Measurements from ENCODE around the gene PNLIPRP3. TPM values are rescaled to one million over a fixed set of nuclear protein-coding genes. Genes with fewer than 3 reads are reported as not detected.

Gene PNLIPRP3
- total RNA-seq, 4 donors from 2014 or later: 0.40 TPM; not detected in 3

DNA sequence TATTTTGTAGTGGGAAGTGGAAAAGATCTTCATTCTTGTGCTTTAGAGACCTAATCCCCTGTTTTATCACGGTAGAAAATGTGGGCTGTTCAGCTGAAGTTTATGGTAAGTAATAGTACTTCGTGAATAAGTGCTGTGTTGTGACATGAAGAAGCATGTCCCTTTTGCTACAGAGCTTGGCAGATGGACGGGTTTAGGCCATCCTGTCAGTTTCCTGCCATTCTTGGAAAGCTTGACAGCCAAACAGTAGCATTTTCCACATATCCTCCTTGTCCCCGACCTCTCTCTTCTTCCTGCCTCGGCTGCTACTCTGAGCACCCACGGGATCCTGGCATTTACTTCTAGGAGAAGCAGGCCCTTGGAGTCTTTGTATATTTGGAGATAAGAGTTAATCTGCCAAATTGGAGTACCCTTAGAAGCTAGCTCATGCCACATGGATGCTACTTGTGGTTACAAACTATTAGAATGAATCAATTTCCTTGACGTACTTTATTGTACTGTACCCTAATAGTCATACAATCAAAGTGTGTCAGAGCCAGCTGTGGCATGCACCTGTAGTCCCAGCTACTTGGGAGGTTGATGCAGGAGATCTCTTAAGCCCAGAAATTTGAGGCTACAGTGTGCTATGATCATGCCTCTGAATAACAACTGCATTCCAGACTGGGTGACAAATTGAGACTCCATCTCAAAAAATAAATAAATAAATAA is 39.2 kb downstream of the PNLIPRP3 start:
- DNase-seq: no peak
- H3K4me1 ChIP-seq: no peaks in the 10 kb centered on the region
- no peaks in the 10 kb centered on the region for H3K36me3 ChIP-seq
- TF ChIP-seq POLR2A (IDR thresholded peaks at IDR 0.05): no peak
- TF ChIP-seq, protein P1, sequence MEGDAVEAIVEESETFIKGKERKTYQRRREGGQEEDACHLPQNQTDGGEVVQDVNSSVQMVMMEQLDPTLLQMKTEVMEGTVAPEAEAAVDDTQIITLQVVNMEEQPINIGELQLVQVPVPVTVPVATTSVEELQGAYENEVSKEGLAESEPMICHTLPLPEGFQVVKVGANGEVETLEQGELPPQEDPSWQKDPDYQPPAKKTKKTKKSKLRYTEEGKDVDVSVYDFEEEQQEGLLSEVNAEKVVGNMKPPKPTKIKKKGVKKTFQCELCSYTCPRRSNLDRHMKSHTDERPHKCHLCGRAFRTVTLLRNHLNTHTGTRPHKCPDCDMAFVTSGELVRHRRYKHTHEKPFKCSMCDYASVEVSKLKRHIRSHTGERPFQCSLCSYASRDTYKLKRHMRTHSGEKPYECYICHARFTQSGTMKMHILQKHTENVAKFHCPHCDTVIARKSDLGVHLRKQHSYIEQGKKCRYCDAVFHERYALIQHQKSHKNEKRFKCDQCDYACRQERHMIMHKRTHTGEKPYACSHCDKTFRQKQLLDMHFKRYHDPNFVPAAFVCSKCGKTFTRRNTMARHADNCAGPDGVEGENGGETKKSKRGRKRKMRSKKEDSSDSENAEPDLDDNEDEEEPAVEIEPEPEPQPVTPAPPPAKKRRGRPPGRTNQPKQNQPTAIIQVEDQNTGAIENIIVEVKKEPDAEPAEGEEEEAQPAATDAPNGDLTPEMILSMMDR (IDR thresholded peaks at IDR 0.05): no peak
- H3K27ac ChIP-seq: no peak overlapping the region
- H3K9me3 ChIP-seq: no peaks in the 10 kb centered on the region
- no peaks in the 10 kb centered on the region for H3K27me3 ChIP-seq
- no peak overlapping the region for H3K4me3 ChIP-seq

DNA sequence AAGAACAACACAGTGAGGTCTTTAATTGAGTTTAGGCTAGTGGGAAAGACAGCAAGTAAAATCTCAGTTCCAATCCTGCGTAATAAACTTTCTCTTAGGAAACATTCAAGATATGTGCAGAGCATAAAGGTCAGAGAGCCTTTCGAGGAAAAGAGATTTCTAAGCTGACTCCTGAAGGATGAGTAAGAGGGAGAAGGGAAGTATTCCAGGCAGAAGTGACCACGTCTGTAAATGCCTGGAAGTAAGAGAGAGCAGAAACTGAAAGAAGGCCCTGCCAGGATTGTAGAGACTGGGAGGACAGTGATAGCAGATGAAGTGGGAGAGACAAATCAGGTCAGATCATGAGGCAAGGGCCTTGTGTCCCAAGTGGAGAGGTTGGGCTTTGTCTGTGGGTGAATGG is 41.8 kb downstream of the PNLIPRP3 start:
- H3K27ac ChIP-seq: no peak overlapping the region
- no peaks in the 10 kb centered on the region for H3K27me3 ChIP-seq
- no peak for TF ChIP-seq POLR2A (IDR thresholded peaks at IDR 0.05)
- TF ChIP-seq, protein P1 (IDR thresholded peaks at IDR 0.05): no peak
- H3K4me1 ChIP-seq: no peaks in the 10 kb centered on the region
- no peaks in the 10 kb centered on the region for H3K9me3 ChIP-seq
- no peaks in the 10 kb centered on the region for H3K36me3 ChIP-seq
- DNase-seq: no peak
- H3K4me3 ChIP-seq: no peak overlapping the region

DNA sequence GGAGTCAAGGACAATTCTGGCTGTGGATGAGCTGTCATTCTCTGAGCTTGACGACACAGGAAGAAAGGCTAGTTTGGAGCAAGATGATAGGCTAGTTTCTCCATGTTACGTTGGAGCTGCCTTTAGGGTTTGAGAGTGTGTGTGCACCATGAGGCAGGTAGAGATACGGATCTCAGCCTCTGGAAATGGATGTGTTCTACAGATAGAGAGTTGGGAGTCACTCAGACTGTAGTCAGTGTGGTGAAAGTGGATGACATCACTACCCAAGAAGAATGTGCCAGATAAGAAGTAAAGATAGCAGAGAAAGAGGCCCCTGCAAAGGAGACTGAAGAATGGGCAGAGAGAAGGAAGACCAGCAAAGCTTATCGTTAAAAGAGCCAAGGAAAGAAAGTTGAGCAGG is 42.4 kb downstream of the PNLIPRP3 start:
- no peak overlapping the region for H3K4me3 ChIP-seq
- no peak overlapping the region for H3K27ac ChIP-seq
- H3K9me3 ChIP-seq: no peaks in the 10 kb centered on the region
- H3K36me3 ChIP-seq: no peaks in the 10 kb centered on the region
- H3K4me1 ChIP-seq: no peaks in the 10 kb centered on the region
- no peak for DNase-seq
- H3K27me3 ChIP-seq: no peaks in the 10 kb centered on the region
- TF ChIP-seq, protein P1 (IDR thresholded peaks at IDR 0.05): no peak
- no peak for TF ChIP-seq POLR2A (IDR thresholded peaks at IDR 0.05)

DNA sequence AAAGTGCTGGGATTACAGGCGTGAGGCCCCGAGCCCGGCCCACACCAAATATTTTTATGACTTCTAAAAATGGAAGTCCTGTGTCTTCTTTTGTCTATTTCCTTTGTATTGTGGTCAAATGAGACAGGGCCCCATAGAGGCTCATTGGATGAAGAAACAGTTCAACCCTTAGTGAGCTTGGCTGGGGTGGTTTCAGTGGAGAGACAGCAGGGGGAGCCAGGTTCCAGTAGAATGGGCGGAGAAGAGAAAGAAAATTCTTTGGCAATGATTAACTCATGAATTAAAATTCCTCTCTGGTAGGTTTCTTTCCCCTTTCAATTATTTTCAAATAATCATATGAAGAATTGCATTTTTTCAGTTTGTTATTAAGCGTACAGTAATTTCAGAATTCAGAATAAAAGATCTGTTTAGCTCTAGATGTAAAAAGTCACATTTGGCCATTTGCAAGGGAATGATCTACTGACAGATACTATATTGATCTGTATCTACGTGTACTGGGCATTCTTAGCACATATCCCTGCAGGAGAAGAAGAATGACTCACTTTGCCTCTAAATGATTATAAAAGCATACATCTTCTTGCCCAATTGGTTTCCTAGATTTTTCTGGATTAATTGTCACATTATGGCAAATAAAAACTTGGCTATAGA is 43.2 kb downstream of the PNLIPRP3 start:
- Histone ChIP-seq H3K27me3 (no peaks in the 10 kb centered on the region), H3K27ac (no peak overlapping the region), H3K4me1 (no peaks in the 10 kb centered on the region), H3K9me3 (no peaks in the 10 kb centered on the region), H3K36me3 (no peaks in the 10 kb centered on the region), H3K4me3 (no peak overlapping the region)
- DNase-seq: no peak
- TF ChIP-seq, protein P1 (IDR thresholded peaks at IDR 0.05): peak in 3 of 6 experiments; percentile 28 to 34 (median 31)
- no peak for TF ChIP-seq POLR2A (IDR thresholded peaks at IDR 0.05)

DNA sequence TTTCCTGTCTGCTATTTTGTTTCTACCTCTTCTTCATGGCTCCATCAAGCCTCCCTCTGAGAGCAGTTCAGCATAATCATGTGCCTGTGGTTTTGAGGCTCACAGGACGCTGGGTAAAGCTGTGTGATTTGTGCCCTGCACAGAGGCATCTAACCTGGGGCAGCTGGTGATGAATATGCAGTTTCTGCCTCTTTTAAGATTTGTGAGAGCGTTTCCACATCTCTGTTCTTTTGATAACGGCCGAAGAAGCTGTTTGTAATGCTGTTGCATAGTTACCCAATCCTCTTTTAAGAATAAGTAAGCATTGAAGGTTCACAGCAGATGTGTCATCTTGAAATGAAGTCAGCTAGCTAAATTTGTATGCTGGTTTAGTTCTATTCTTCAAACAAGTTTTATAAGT is 45.2 kb downstream of the PNLIPRP3 start:
- no peak overlapping the region for H3K27ac ChIP-seq
- no peaks in the 10 kb centered on the region for H3K9me3 ChIP-seq
- H3K4me3 ChIP-seq: no peak overlapping the region
- H3K4me1 ChIP-seq: no peaks in the 10 kb centered on the region
- TF ChIP-seq, protein P1 (IDR thresholded peaks at IDR 0.05): no peak
- no peak for DNase-seq
- H3K27me3 ChIP-seq: no peaks in the 10 kb centered on the region
- no peaks in the 10 kb centered on the region for H3K36me3 ChIP-seq
